ENCODE measurements around the gene PLD2. TPM values are rescaled to one million over a fixed set of nuclear protein-coding genes. Genes with fewer than 3 reads are reported as not detected.

Gene PLD2
- total RNA-seq, 1 donor from 2014 or later = 77.3 TPM

- H3K36me3 Mint-ChIP-seq = peaks cover 19% of the 10 kb centered on the region
- DNase-seq (ENCODE audit: low spot score in 2 of 2, unreplicated experiment in 2 of 2) = no peak
- TF ChIP-seq, protein P1, sequence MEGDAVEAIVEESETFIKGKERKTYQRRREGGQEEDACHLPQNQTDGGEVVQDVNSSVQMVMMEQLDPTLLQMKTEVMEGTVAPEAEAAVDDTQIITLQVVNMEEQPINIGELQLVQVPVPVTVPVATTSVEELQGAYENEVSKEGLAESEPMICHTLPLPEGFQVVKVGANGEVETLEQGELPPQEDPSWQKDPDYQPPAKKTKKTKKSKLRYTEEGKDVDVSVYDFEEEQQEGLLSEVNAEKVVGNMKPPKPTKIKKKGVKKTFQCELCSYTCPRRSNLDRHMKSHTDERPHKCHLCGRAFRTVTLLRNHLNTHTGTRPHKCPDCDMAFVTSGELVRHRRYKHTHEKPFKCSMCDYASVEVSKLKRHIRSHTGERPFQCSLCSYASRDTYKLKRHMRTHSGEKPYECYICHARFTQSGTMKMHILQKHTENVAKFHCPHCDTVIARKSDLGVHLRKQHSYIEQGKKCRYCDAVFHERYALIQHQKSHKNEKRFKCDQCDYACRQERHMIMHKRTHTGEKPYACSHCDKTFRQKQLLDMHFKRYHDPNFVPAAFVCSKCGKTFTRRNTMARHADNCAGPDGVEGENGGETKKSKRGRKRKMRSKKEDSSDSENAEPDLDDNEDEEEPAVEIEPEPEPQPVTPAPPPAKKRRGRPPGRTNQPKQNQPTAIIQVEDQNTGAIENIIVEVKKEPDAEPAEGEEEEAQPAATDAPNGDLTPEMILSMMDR (IDR thresholded peaks at IDR 0.05; ENCODE audit: unreplicated experiment) = no peak
- peaks cover 19% of the 10 kb centered on the region for H3K4me1 Mint-ChIP-seq
- H3K27me3 Mint-ChIP-seq (ENCODE audit: low read depth) = no peaks in the 10 kb centered on the region
- peak overlapping the region; percentile 75 for H3K27ac Mint-ChIP-seq
- peak overlapping the region; percentile 91 for H3K4me3 Mint-ChIP-seq
- no peaks in the 10 kb centered on the region for H3K9me3 Mint-ChIP-seq
These were observed 839 bp downstream of the PLD2 start for GRCh38 chr17:4807605-4808377.

- H3K9me3 Mint-ChIP-seq = no peaks in the 10 kb centered on the region
- H3K4me3 Mint-ChIP-seq = peak overlapping the region; percentile 91
- peaks cover 19% of the 10 kb centered on the region for H3K4me1 Mint-ChIP-seq
- no peak overlapping the region for H3K27ac Mint-ChIP-seq
- no peaks in the 10 kb centered on the region for H3K27me3 Mint-ChIP-seq (ENCODE audit: low read depth)
- DNase-seq (ENCODE audit: low spot score in 2 of 2, unreplicated experiment in 2 of 2) = no peak
- H3K36me3 Mint-ChIP-seq = peaks cover 19% of the 10 kb centered on the region
- TF ChIP-seq, protein P1 (IDR thresholded peaks at IDR 0.05; ENCODE audit: unreplicated experiment) = no peak
These were observed 1.4 kb downstream of the PLD2 start for GRCh38 chr17:4808378-4808767.

GRCh38 chr17:4810696-4811290 is 3.8 kb downstream of the PLD2 start:
- Mint-ChIP-seq H3K36me3 (peaks cover 28% of the 10 kb centered on the region), H3K27me3 (ENCODE audit: low read depth) (no peaks in the 10 kb centered on the region), H3K4me1 (peaks cover 19% of the 10 kb centered on the region), H3K27ac (no peak overlapping the region), H3K9me3 (no peaks in the 10 kb centered on the region), H3K4me3 (no peak overlapping the region)
- TF ChIP-seq, protein P1 (IDR thresholded peaks at IDR 0.05; ENCODE audit: unreplicated experiment) = no peak
- no peak for DNase-seq (ENCODE audit: low spot score in 2 of 2, unreplicated experiment in 2 of 2)

DNA sequence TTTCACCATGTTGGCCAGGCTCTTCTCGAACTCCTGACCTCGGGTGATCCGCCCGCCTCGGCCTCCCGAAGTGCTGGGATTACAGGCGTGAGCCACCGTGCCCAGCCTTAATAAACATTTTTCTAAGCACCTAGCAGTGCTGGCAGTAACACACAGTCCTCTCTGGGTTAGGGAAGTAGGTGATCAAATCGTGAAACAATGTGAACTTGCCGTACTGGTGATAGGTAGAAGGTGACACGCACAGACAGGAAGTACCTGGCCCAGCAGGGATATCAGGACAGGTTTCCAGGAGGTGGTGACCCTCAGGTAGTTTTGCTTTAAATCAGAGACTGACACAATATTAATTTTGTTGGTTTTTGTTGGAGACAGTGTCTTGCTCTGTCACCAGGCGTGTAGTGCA is 4.5 kb downstream of the PLD2 start:
- H3K27ac Mint-ChIP-seq = no peak overlapping the region
- H3K9me3 Mint-ChIP-seq = no peaks in the 10 kb centered on the region
- TF ChIP-seq, protein P1 (IDR thresholded peaks at IDR 0.05; ENCODE audit: unreplicated experiment) = no peak
- no peaks in the 10 kb centered on the region for H3K27me3 Mint-ChIP-seq (ENCODE audit: low read depth)
- no peak for DNase-seq (ENCODE audit: low spot score in 2 of 2, unreplicated experiment in 2 of 2)
- no peak overlapping the region for H3K4me3 Mint-ChIP-seq
- H3K36me3 Mint-ChIP-seq = peaks cover 30% of the 10 kb centered on the region
- H3K4me1 Mint-ChIP-seq = peaks cover 13% of the 10 kb centered on the region

DNA sequence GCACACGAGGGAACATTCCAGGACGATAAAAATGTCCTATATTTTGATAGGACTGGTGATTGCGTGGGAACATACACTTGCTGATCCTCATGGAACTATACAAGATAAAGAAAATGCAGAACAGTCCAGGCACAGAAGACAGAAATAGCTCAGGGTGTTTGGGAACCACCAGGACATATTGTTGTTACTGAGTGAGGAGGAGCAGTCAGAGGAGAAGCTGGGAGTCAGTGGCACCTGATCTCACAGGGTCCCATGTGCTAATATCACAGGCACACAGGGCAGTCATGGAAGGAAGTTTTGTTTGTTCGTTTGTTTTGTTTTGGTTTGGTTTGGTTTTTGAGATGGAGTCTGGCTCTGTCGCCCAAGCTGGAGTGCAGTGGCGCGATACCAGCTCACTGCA is 5.7 kb downstream of the PLD2 start:
- Mint-ChIP-seq H3K27ac (no peak overlapping the region), H3K4me3 (no peak overlapping the region), H3K4me1 (peaks cover 11% of the 10 kb centered on the region), H3K36me3 (peaks cover 35% of the 10 kb centered on the region), H3K9me3 (no peaks in the 10 kb centered on the region), H3K27me3 (ENCODE audit: low read depth) (no peaks in the 10 kb centered on the region)
- TF ChIP-seq, protein P1 (IDR thresholded peaks at IDR 0.05; ENCODE audit: unreplicated experiment) = no peak
- no peak for DNase-seq (ENCODE audit: low spot score in 2 of 2, unreplicated experiment in 2 of 2)
